Erythroblast (primary cell): ENCODE measurements around the gene C1orf216.

ENCODE experiments used
- GATA1 ChIP-seq: IDR thresholded peaks from 2 replicates; pipeline ENCODE4 v1.6.1; 2011; ENCODE audit warnings: low read depth, mild to moderate bottlenecking, control low read depth, low read length, moderate library complexity
- POLR2A ChIP-seq: IDR thresholded peaks from 2 replicates; pipeline ENCODE4 v1.6.1; 2011; ENCODE audit warnings: mild to moderate bottlenecking, low read length

DNA sequence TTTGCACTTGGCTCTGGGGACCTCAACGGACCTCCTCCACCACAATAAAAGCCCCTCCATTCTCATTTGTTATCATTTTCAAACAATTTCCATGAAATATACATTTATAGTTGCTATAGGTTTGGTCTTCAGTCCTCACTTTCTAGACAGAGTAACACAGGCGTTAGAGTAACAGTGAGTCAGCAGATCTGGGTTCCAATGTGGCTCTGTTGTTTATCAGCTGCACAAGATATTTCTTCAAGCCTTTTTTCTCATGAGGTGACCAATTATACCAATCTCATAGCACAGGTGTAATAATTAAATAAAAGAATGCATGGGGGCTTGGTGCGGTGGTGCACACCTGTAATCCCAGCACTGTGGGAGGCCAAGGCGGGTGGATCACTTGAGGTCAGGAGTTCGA lies 44.6 kb downstream of the C1orf216 start:
- no peak for TF ChIP-seq POLR2A
- no peak for TF ChIP-seq GATA1
